HL-60 (cell line): ENCODE measurements around the gene DNAH17.

Source experiments
- CTCF ChIP-seq: IDR thresholded peaks from one replicate; pipeline ENCODE4 v1.5.1; 2011; ENCODE audit warnings: low read length, control low read depth, inconsistent platforms; ENCODE audit not compliant: insufficient read depth
- POLR2AphosphoS5 ChIP-seq: IDR thresholded peaks from 2 replicates; pipeline ENCODE4 v1.6.1; 2012; ENCODE audit warnings: low read depth
- REST ChIP-seq: IDR thresholded peaks from 2 replicates; pipeline ENCODE4 v1.6.1; 2012; ENCODE audit warnings: low read depth; ENCODE audit not compliant: insufficient replicate concordance
- SPI1 ChIP-seq: IDR thresholded peaks from 2 replicates; pipeline ENCODE4 v1.6.1; 2012; ENCODE audit warnings: low read depth, mild to moderate bottlenecking, borderline replicate concordance

GRCh38 chr17:78510141-78511075, 66.8 kb downstream of the DNAH17 start:
- TF ChIP-seq CTCF: no peak
- TF ChIP-seq POLR2AphosphoS5: no peak
- TF ChIP-seq REST: no peak
- peak; percentile 37; the same call in 1 of the 2 replicates for TF ChIP-seq SPI1
